ENCODE results near the gene TMEM163. TPM values are rescaled to one million over a fixed set of nuclear protein-coding genes. Genes with fewer than 3 reads are reported as not detected.

Gene TMEM163
- total RNA-seq, 1 experiment from 2014 or later, result 0.94 TPM

DNA sequence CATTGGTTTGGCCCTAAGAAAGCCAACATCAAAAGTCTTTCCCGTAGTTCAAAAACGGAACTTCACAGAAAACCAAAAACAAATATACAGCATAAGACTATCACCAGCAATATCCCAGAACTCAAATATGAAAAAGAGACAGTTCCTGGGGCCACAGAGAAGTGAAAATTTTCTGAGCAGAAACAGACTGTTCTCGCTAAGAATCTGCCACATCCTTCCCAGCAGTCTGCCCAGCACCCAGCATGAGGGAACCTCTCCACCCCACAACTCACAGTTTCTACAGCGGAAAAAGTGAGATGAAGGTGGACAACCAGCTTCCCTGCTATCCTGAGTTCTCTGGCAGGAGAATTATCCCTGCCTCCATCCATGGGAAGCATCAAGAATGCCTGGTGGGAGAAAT lies 26.7 kb upstream of the TMEM163 start:
- Mint-ChIP-seq H3K4me3 (no peak overlapping the region), H3K9me3 (peaks cover 3% of the 10 kb centered on the region; the same call in 1 of the 2 replicates), H3K27me3 (ENCODE audit: low read depth) (peaks cover 25% of the 10 kb centered on the region), H3K36me3 (no peaks in the 10 kb centered on the region), H3K4me1 (no peaks in the 10 kb centered on the region), H3K27ac (no peak overlapping the region)
- TF ChIP-seq ZNF121 (CRISPR knock-in tag; IDR thresholded peaks at IDR 0.05), result no peak
- TF ChIP-seq, protein P1, sequence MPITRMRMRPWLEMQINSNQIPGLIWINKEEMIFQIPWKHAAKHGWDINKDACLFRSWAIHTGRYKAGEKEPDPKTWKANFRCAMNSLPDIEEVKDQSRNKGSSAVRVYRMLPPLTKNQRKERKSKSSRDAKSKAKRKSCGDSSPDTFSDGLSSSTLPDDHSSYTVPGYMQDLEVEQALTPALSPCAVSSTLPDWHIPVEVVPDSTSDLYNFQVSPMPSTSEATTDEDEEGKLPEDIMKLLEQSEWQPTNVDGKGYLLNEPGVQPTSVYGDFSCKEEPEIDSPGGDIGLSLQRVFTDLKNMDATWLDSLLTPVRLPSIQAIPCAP (CRISPR knock-in tag; IDR thresholded peaks at IDR 0.05), result no peak
- TF ChIP-seq SOX15 (CRISPR knock-in tag; IDR thresholded peaks at IDR 0.05), result no peak
- no peak for TF ChIP-seq RELA (CRISPR knock-in tag; IDR thresholded peaks at IDR 0.05; ENCODE audit: borderline replicate concordance)
- TF ChIP-seq ZNF263 (CRISPR knock-in tag; IDR thresholded peaks at IDR 0.05; ENCODE audit: low read depth), result no peak
- TF ChIP-seq ZNF396 (CRISPR knock-in tag; IDR thresholded peaks at IDR 0.05; ENCODE audit: borderline replicate concordance), result no peak
- TF ChIP-seq ZNF671 (CRISPR knock-in tag; IDR thresholded peaks at IDR 0.05), result no peak
- TF ChIP-seq, protein P2, sequence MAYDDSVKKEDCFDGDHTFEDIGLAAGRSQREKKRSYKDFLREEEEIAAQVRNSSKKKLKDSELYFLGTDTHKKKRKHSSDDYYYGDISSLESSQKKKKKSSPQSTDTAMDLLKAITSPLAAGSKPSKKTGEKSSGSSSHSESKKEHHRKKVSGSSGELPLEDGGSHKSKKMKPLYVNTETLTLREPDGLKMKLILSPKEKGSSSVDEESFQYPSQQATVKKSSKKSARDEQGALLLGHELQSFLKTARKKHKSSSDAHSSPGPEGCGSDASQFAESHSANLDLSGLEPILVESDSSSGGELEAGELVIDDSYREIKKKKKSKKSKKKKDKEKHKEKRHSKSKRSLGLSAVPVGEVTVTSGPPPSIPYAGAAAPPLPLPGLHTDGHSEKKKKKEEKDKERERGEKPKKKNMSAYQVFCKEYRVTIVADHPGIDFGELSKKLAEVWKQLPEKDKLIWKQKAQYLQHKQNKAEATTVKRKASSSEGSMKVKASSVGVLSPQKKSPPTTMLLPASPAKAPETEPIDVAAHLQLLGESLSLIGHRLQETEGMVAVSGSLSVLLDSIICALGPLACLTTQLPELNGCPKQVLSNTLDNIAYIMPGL (CRISPR knock-in tag; IDR thresholded peaks at IDR 0.05), result no peak
- TF ChIP-seq TP53 (CRISPR knock-in tag; IDR thresholded peaks at IDR 0.05), result no peak
- TF ChIP-seq, protein P3, sequence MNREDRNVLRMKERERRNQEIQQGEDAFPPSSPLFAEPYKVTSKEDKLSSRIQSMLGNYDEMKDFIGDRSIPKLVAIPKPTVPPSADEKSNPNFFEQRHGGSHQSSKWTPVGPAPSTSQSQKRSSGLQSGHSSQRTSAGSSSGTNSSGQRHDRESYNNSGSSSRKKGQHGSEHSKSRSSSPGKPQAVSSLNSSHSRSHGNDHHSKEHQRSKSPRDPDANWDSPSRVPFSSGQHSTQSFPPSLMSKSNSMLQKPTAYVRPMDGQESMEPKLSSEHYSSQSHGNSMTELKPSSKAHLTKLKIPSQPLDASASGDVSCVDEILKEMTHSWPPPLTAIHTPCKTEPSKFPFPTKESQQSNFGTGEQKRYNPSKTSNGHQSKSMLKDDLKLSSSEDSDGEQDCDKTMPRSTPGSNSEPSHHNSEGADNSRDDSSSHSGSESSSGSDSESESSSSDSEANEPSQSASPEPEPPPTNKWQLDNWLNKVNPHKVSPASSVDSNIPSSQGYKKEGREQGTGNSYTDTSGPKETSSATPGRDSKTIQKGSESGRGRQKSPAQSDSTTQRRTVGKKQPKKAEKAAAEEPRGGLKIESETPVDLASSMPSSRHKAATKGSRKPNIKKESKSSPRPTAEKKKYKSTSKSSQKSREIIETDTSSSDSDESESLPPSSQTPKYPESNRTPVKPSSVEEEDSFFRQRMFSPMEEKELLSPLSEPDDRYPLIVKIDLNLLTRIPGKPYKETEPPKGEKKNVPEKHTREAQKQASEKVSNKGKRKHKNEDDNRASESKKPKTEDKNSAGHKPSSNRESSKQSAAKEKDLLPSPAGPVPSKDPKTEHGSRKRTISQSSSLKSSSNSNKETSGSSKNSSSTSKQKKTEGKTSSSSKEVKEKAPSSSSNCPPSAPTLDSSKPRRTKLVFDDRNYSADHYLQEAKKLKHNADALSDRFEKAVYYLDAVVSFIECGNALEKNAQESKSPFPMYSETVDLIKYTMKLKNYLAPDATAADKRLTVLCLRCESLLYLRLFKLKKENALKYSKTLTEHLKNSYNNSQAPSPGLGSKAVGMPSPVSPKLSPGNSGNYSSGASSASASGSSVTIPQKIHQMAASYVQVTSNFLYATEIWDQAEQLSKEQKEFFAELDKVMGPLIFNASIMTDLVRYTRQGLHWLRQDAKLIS (CRISPR knock-in tag; IDR thresholded peaks at IDR 0.05; ENCODE audit: borderline replicate concordance), result no peak
- TF ChIP-seq NFATC4 (CRISPR knock-in tag; IDR thresholded peaks at IDR 0.05), result no peak
- TF ChIP-seq SP1 (CRISPR knock-in tag; conservative IDR thresholded peaks at IDR 0.05), result no peak
- TF ChIP-seq, protein P4, sequence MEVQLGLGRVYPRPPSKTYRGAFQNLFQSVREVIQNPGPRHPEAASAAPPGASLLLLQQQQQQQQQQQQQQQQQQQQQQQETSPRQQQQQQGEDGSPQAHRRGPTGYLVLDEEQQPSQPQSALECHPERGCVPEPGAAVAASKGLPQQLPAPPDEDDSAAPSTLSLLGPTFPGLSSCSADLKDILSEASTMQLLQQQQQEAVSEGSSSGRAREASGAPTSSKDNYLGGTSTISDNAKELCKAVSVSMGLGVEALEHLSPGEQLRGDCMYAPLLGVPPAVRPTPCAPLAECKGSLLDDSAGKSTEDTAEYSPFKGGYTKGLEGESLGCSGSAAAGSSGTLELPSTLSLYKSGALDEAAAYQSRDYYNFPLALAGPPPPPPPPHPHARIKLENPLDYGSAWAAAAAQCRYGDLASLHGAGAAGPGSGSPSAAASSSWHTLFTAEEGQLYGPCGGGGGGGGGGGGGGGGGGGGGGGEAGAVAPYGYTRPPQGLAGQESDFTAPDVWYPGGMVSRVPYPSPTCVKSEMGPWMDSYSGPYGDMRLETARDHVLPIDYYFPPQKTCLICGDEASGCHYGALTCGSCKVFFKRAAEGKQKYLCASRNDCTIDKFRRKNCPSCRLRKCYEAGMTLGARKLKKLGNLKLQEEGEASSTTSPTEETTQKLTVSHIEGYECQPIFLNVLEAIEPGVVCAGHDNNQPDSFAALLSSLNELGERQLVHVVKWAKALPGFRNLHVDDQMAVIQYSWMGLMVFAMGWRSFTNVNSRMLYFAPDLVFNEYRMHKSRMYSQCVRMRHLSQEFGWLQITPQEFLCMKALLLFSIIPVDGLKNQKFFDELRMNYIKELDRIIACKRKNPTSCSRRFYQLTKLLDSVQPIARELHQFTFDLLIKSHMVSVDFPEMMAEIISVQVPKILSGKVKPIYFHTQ (CRISPR knock-in tag; IDR thresholded peaks at IDR 0.05), result no peak
- TF ChIP-seq, protein P5, sequence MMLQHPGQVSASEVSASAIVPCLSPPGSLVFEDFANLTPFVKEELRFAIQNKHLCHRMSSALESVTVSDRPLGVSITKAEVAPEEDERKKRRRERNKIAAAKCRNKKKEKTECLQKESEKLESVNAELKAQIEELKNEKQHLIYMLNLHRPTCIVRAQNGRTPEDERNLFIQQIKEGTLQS (CRISPR knock-in tag; conservative IDR thresholded peaks at IDR 0.05), result no peak
- no peak for TF ChIP-seq FOXK1 (CRISPR knock-in tag; IDR thresholded peaks at IDR 0.05)
- TF ChIP-seq CREM (CRISPR knock-in tag; IDR thresholded peaks at IDR 0.05), result no peak
- TF ChIP-seq ZNF423 (CRISPR knock-in tag; IDR thresholded peaks at IDR 0.05), result no peak
- TF ChIP-seq HMGA2 (CRISPR knock-in tag; IDR thresholded peaks at IDR 0.05), result no peak
- ChIA-PET CTCF (no interaction called here), POLR2A (no interaction called here)
- DNase-seq (ENCODE audit: low spot score), result no peak
- ATAC-seq, result no peak

DNA sequence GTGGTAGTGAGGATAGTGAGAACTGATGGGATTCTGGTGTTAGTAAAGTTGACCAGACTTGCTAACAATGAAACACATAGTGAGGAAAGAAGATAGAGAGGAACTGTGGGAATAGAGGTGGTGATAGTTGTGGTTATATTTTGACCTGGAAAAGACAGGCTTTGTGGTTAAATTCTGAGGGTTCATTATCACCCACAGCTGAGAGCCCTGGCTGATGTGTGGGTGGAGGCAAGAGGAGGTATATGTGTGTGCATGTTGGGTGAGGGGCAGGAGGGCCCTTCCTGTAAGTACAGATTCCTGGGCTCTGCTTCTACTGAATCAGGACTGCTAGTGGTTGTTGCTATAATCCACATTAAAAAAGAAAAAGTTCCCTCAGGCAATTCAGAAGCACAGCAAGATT lies 26.2 kb upstream of the TMEM163 start:
- CTCF ChIA-PET, result no interaction called here
- POLR2A ChIA-PET, result no interaction called here
- no peak for ATAC-seq
- H3K27me3 Mint-ChIP-seq (ENCODE audit: low read depth), result peaks cover 20% of the 10 kb centered on the region
- H3K27ac Mint-ChIP-seq, result no peak overlapping the region
- H3K4me1 Mint-ChIP-seq, result no peaks in the 10 kb centered on the region
- DNase-seq (ENCODE audit: low spot score), result no peak
- TF ChIP-seq, protein P6, sequence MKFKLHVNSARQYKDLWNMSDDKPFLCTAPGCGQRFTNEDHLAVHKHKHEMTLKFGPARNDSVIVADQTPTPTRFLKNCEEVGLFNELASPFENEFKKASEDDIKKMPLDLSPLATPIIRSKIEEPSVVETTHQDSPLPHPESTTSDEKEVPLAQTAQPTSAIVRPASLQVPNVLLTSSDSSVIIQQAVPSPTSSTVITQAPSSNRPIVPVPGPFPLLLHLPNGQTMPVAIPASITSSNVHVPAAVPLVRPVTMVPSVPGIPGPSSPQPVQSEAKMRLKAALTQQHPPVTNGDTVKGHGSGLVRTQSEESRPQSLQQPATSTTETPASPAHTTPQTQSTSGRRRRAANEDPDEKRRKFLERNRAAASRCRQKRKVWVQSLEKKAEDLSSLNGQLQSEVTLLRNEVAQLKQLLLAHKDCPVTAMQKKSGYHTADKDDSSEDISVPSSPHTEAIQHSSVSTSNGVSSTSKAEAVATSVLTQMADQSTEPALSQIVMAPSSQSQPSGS (CRISPR knock-in tag; IDR thresholded peaks at IDR 0.05; ENCODE audit: borderline replicate concordance, low read depth), result no peak
- no peak for TF ChIP-seq TEAD1 (CRISPR knock-in tag; IDR thresholded peaks at IDR 0.05)
- TF ChIP-seq ELF4 (CRISPR knock-in tag; IDR thresholded peaks at IDR 0.05; ENCODE audit: low read depth), result no peak
- TF ChIP-seq CTCF (IDR thresholded peaks at IDR 0.05), result no peak
- no peak for TF ChIP-seq SMAD4 (CRISPR knock-in tag; IDR thresholded peaks at IDR 0.05)
- peaks cover 3% of the 10 kb centered on the region; the same call in 1 of the 2 replicates for H3K9me3 Mint-ChIP-seq
- no peak overlapping the region for H3K4me3 Mint-ChIP-seq
- H3K36me3 Mint-ChIP-seq, result no peaks in the 10 kb centered on the region

All from WTC11 (cell line).